Uterus (tissue), 4 donors: ENCODE measurements around the gene ZNF716. TPM values are rescaled to one million over a fixed set of nuclear protein-coding genes. Genes with fewer than 3 reads are reported as not detected.
"Not testable (repeated sequence)": the region's sequence is repeated elsewhere in the genome, so short reads cannot be mapped to it uniquely, and the experiment has no call there.

Experiments used
- DNase-seq, 2 donors: peaks; one replicate each; pipeline ENCODE4 v3.0.0-alpha.2; 2019 to 2020
- H3K27ac ChIP-seq, 2 donors: fragments of 200-600 bp; sonication (generic); 1 replicate in 1 of 2; 2 replicates in 1 of 2; pipeline ENCODE4 v1.5.1; 2016 to 2018
- H3K27me3 ChIP-seq, 2 donors: fragments of 200-600 bp; sonication (generic); one replicate each; pipeline ENCODE4 v1.5.1; 2018 to 2019; ENCODE audit warnings: control low read depth in 1 of 2
- H3K36me3 ChIP-seq, 2 donors: fragments of 200-600 bp; sonication (generic); one replicate each; pipeline ENCODE4 v1.5.1; 2019; ENCODE audit warnings: control low read depth in 1 of 2
- H3K4me1 ChIP-seq, 2 donors: fragments of 200-600 bp; sonication (generic); one replicate each; pipeline ENCODE4 v1.5.1; 2018 to 2019; ENCODE audit warnings: control low read depth in 1 of 2
- H3K4me3 ChIP-seq, 2 donors: fragments of 200-600 bp; sonication (generic); 1 replicate in 1 of 2; 2 replicates in 1 of 2; pipeline ENCODE4 v1.5.1; 2018 to 2019; ENCODE audit warnings: mild to moderate bottlenecking in 1 of 2
- H3K9me3 ChIP-seq, 2 donors: fragments of 200-600 bp; sonication (generic); one replicate each; pipeline ENCODE4 v1.5.1; 2019; ENCODE audit warnings: control low read depth in 1 of 2
- CTCF ChIP-seq, 4 experiments: fragments of 200-600 bp in 2 of 4; fragments of 450-650 bp in 2 of 4; sonication (generic) in 2 of 4; IDR thresholded peaks; one replicate each; pipeline ENCODE4 v1.5.1; 2016 to 2019; ENCODE audit warnings: antibody characterized with exemption in 4 of 4, mild to moderate bottlenecking in 2 of 4, moderate library complexity in 1 of 4
- POLR2A ChIP-seq, 2 donors: fragments of 450-650 bp; IDR thresholded peaks; one replicate each; pipeline ENCODE4 v1.6.1; 2016; ENCODE audit warnings: antibody characterized with exemption in 2 of 2, mild to moderate bottlenecking in 1 of 2, moderate library complexity in 1 of 2
- intact Hi-C: fragments of 100-400 bp; cut with DNase I; formaldehyde crosslinking; loops from one replicate; pipeline ENCODE4 v1.15.1; 2023; ENCODE audit warnings: low total_unique reads
- total RNA-seq, 4 donors: library from RNA; depleted of rRNA in 3 of 4; stranded (reverse); fragments of >200 nt in 3 of 4; gene quantifications; one replicate each; pipeline versions ENCODE4 v1.1.0 to v1.2.4, GENCODE V29; 2014 to 2023
- donor health status: DM: yes; HTN: yes; CAD: no.

The ZNF716 gene
- total RNA-seq, 4 donors from 2014 or later, result not detected

GRCh38 chr7:57438244-57438643, 11.7 kb upstream of the ZNF716 start:
- Histone ChIP-seq H3K4me1 (no peaks in the 10 kb centered on the region), H3K27me3 (no peaks in the 10 kb centered on the region), H3K4me3 (no peak overlapping the region), H3K9me3 (no peaks in the 10 kb centered on the region), H3K36me3 (no peaks in the 10 kb centered on the region), H3K27ac (no peak overlapping the region)
- DNase-seq, result no peak
- TF ChIP-seq CTCF (IDR thresholded peaks at IDR 0.05), result no peak
- no peak for TF ChIP-seq POLR2A (IDR thresholded peaks at IDR 0.05)
- intact Hi-C loops, result no loop called here

GRCh38 chr7:57443567-57443966, 6.4 kb upstream of the ZNF716 start:
- no peak for TF ChIP-seq POLR2A (IDR thresholded peaks at IDR 0.05)
- no peak for TF ChIP-seq CTCF (IDR thresholded peaks at IDR 0.05)
- Histone ChIP-seq H3K27ac (no peak overlapping the region), H3K4me1 (no peaks in the 10 kb centered on the region)

GRCh38 chr7:57469186-57469828, 19.3 kb downstream of the ZNF716 start:
- H3K27ac ChIP-seq, H3K36me3 ChIP-seq, H3K4me1 ChIP-seq, H3K9me3 ChIP-seq, DNase-seq, intact Hi-C loops, H3K27me3 ChIP-seq, H3K4me3 ChIP-seq: not testable (repeated sequence)

More at GRCh38 chr7:57443567-57443966, 6.4 kb upstream of the ZNF716 start:
- H3K4me3 ChIP-seq, result no peak overlapping the region
- no peaks in the 10 kb centered on the region for H3K27me3 ChIP-seq
- no peaks in the 10 kb centered on the region for H3K9me3 ChIP-seq
- H3K36me3 ChIP-seq, result no peaks in the 10 kb centered on the region
- no peak for DNase-seq
- intact Hi-C loops, result no loop called here

- H3K4me1 ChIP-seq, H3K36me3 ChIP-seq, H3K9me3 ChIP-seq, H3K27ac ChIP-seq, DNase-seq, H3K4me3 ChIP-seq, intact Hi-C loops, H3K27me3 ChIP-seq: not testable (repeated sequence)
These were observed 30.3 kb downstream of the ZNF716 start for GRCh38 chr7:57480304-57480703.

GRCh38 chr7:57485022-57485421, 35.0 kb downstream of the ZNF716 start:
- H3K4me3 ChIP-seq, intact Hi-C loops, H3K36me3 ChIP-seq, DNase-seq, H3K27ac ChIP-seq, H3K4me1 ChIP-seq, H3K9me3 ChIP-seq, H3K27me3 ChIP-seq: not testable (repeated sequence)

- intact Hi-C loops, result no loop called here
These were observed 38.0 kb downstream of the ZNF716 start for GRCh38 chr7:57487957-57488356.

GRCh38 chr7:57495111-57495510, 45.1 kb downstream of the ZNF716 start:
- H3K4me3 ChIP-seq, H3K27ac ChIP-seq, H3K4me1 ChIP-seq, H3K9me3 ChIP-seq, H3K36me3 ChIP-seq, DNase-seq, intact Hi-C loops, H3K27me3 ChIP-seq: not testable (repeated sequence)

More at GRCh38 chr7:57487957-57488356, 38.0 kb downstream of the ZNF716 start:
- no peaks in the 10 kb centered on the region for H3K9me3 ChIP-seq
- H3K27me3 ChIP-seq, result no peaks in the 10 kb centered on the region
- TF ChIP-seq CTCF (IDR thresholded peaks at IDR 0.05) (no peak), POLR2A (IDR thresholded peaks at IDR 0.05) (no peak)
- no peaks in the 10 kb centered on the region for H3K4me1 ChIP-seq
- no peak overlapping the region for H3K27ac ChIP-seq
- no peaks in the 10 kb centered on the region for H3K36me3 ChIP-seq
- no peak for DNase-seq
- no peak overlapping the region for H3K4me3 ChIP-seq
